Fibroblast of the aortic adventitia (primary cell): ENCODE results near the gene VANGL1. TPM values are rescaled to one million over a fixed set of nuclear protein-coding genes. Genes with fewer than 3 reads are reported as not detected.

Experiments used
- DNase-seq: peaks from one replicate; pipeline ENCODE4 v3.0.0-alpha.2; 2010; ENCODE audit warnings: low read depth
- H3K4me3 ChIP-seq: 2 replicates; pipeline ENCODE4 v1.5.1; 2011; ENCODE audit warnings: low read depth, mild to moderate bottlenecking, control low read depth, low read length, moderate library complexity
- CTCF ChIP-seq: IDR thresholded peaks from 2 replicates; pipeline ENCODE4 v1.5.1; 2011; ENCODE audit warnings: mild to moderate bottlenecking, low read length, control low read depth, inconsistent platforms; ENCODE audit not compliant: insufficient read depth
- total RNA-seq: library from RNA; depleted of rRNA; stranded (reverse); fragments of >200 nt; gene quantifications from 2 replicates; pipeline ENCODE4 v1.2.3, GENCODE V29; 2012; ENCODE audit warnings: low replicate concordance

The VANGL1 gene
- total RNA-seq, 1 donor, result 14.3 TPM

GRCh38 chr1:115679141-115679611 lies 37.4 kb downstream of the VANGL1 start:
- peak; percentile 25 for TF ChIP-seq CTCF
- no peak overlapping the region for H3K4me3 ChIP-seq
- DNase-seq, result peak; percentile 74

GRCh38 chr1:115680730-115681111 lies 39.0 kb downstream of the VANGL1 start:
- no peak overlapping the region for H3K4me3 ChIP-seq
- no peak for TF ChIP-seq CTCF
- DNase-seq, result no peak

- no peak overlapping the region for H3K4me3 ChIP-seq
- TF ChIP-seq CTCF, result no peak
- no peak for DNase-seq
Observed at GRCh38 chr1:115682792-115683191, 41.0 kb downstream of the VANGL1 start.

GRCh38 chr1:115685029-115685705 lies 43.4 kb downstream of the VANGL1 start:
- no peak for DNase-seq
- no peak overlapping the region for H3K4me3 ChIP-seq
- TF ChIP-seq CTCF, result no peak

- no peak for DNase-seq
- TF ChIP-seq CTCF, result no peak
- no peak overlapping the region for H3K4me3 ChIP-seq
Observed at GRCh38 chr1:115687744-115688143, 46.0 kb downstream of the VANGL1 start.

- no peak for DNase-seq
- no peak overlapping the region for H3K4me3 ChIP-seq
- TF ChIP-seq CTCF, result no peak
Observed at GRCh38 chr1:115690972-115691371, 49.2 kb downstream of the VANGL1 start.

- no peak for TF ChIP-seq CTCF
- no peak for DNase-seq
- no peak overlapping the region for H3K4me3 ChIP-seq
Observed at GRCh38 chr1:115692224-115692623, 50.5 kb downstream of the VANGL1 start.
